Measurements from ENCODE around the gene PSMD7. TPM values are rescaled to one million over a fixed set of nuclear protein-coding genes. Genes with fewer than 3 reads are reported as not detected.

The PSMD7 gene
- total and polyA plus RNA-seq, 10 of the 15 experiments (the other 5 are each of a cell fraction or from before 2014, with no cell fraction given), result 64.3 to 199 (median 100) TPM

DNA sequence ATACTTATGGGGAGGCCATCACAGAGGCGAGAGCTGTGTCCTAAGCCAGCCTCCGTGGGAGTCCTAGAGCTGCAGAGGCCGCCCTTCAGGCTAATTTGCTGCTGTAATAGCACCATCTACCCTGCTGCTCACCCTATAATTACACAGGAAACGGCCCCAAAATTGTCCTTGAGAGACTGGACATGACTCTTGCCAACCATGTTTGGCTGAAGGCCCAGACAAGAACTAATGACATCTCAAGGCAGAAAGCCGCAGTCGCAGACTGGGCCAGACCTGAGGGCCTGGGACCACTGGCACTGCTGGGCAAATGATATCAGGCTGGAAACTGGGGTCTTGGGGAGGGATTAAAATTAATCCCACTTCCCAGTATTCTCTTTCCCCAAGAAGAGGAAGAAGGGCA, 24.1 kb downstream of the PSMD7 start:
- in situ Hi-C loops (cut with MboI), result no loop called here
- Histone ChIP-seq H3K4me1 (ENCODE audit: control insufficient read depth, insufficient read depth, low read length) (no peaks in the 10 kb centered on the region), H3K27ac (ENCODE audit: control insufficient read depth, insufficient read depth) (no peak overlapping the region), H3K9me3 (replicated peaks; ENCODE audit: control insufficient read depth, insufficient read depth, low read length) (no peaks in the 10 kb centered on the region), H3K4me2 (ENCODE audit: control insufficient read depth, insufficient read depth) (no peak overlapping the region), H2AFZ (ENCODE audit: control insufficient read depth, low read depth, low read length) (no peak overlapping the region), H3K27me3 (replicated peaks in 1 of 2; ENCODE audit: control insufficient read depth in 2 of 2, insufficient read depth in 2 of 2, low read length in 1 of 2) (no peaks in the 10 kb centered on the region), H3K79me2 (ENCODE audit: control insufficient read depth, insufficient read depth, low read length) (no peaks in the 10 kb centered on the region), H4K20me1 (ENCODE audit: control insufficient read depth, insufficient read depth) (no peaks in the 10 kb centered on the region), H3K9ac (ENCODE audit: control insufficient read depth, insufficient read depth, low read length) (no peak overlapping the region), H3K4me3 (no peak overlapping the region), H3K36me3 (ENCODE audit: control insufficient read depth in 2 of 2, insufficient read depth in 2 of 2, low read length in 1 of 2) (peaks cover 0 to 4% of the 10 kb centered on the region in 2 experiments; a peak in 2 of 4 replicates)
- CTCF ChIA-PET, result interaction anchor here (1.4 kb wide), 1 partner anchor 12 kb away, joined by 3 read pairs; no protein-coding TSS in a partner anchor
- RAD21 ChIA-PET (ENCODE audit: unreplicated experiment), result no interaction called here
- POLR2A ChIA-PET, result no interaction called here
- SMC1A ChIA-PET (ENCODE audit: uncharacterized antibody, unreplicated experiment), result no interaction called here
- FAIRE-seq, result no peak
- 90% methylated on average over 6 of the region's 6 CpGs for WGBS (ENCODE audit: insufficient coverage, insufficient replicate concordance, low lambda C conversion rate, missing lambda C conversion rate)
- DNase-seq (ENCODE audit: low read depth, low spot score), result no peak
- no peak for ATAC-seq
- BruUV-seq (replicated peaks), result no TSS peak
- intact Hi-C loops (cut with micrococcal nuclease; ENCODE audit: unreplicated experiment), result no loop called here
- TF ChIP-seq HDAC2 (IDR thresholded peaks at IDR 0.05), result no peak
- TF ChIP-seq ZNF24 (IDR thresholded peaks at IDR 0.05), result no peak
- TF ChIP-seq IRF5 (IDR thresholded peaks at IDR 0.05; ENCODE audit: borderline replicate concordance), result no peak
- TF ChIP-seq GABPA (IDR thresholded peaks at IDR 0.05; ENCODE audit: low read depth), result no peak
- no peak for TF ChIP-seq IKZF1 (conservative IDR thresholded peaks at IDR 0.05)
- TF ChIP-seq RCOR1 (conservative IDR thresholded peaks at IDR 0.05; ENCODE audit: low read depth, low read length), result no peak
- no peak for TF ChIP-seq RB1 (IDR thresholded peaks at IDR 0.05; ENCODE audit: borderline replicate concordance)

DNA sequence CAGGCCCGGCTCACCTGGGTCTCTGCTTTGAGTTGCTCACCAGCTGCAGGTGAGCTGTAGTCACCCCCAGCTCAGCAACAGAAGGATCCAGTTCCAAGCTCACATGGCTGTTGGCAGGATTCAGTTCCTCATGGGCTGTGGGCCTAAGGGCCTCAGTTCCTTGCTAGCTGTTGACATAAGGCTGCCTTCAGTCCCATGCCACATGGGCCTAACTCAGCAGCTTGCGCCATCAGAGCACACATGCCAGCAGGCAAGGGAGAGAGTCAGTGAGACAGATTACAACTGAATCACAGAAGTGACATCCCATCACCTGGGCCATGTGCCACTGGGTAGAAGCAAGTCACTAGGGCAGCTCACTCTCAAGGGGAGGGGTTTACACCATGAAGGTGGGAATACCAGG, 24.7 kb downstream of the PSMD7 start:
- no TSS peak for BruUV-seq (replicated peaks)
- Histone ChIP-seq H3K9ac (ENCODE audit: control insufficient read depth, insufficient read depth, low read length) (no peak overlapping the region), H3K79me2 (ENCODE audit: control insufficient read depth, insufficient read depth, low read length) (no peaks in the 10 kb centered on the region), H4K20me1 (ENCODE audit: control insufficient read depth, insufficient read depth) (no peaks in the 10 kb centered on the region), H2AFZ (ENCODE audit: control insufficient read depth, low read depth, low read length) (no peak overlapping the region), H3K9me3 (replicated peaks; ENCODE audit: control insufficient read depth, insufficient read depth, low read length) (no peaks in the 10 kb centered on the region), H3K36me3 (ENCODE audit: control insufficient read depth in 2 of 2, insufficient read depth in 2 of 2, low read length in 1 of 2) (peaks cover 0 to 4% of the 10 kb centered on the region in 2 experiments; a peak in 2 of 4 replicates), H3K4me3 (no peak overlapping the region), H3K27me3 (replicated peaks in 1 of 2; ENCODE audit: control insufficient read depth in 2 of 2, insufficient read depth in 2 of 2, low read length in 1 of 2) (no peaks in the 10 kb centered on the region), H3K4me1 (ENCODE audit: control insufficient read depth, insufficient read depth, low read length) (no peaks in the 10 kb centered on the region), H3K4me2 (ENCODE audit: control insufficient read depth, insufficient read depth) (no peak overlapping the region), H3K27ac (ENCODE audit: control insufficient read depth, insufficient read depth) (no peak overlapping the region)
- POLR2A ChIA-PET, result interaction anchor here (0.7 kb wide), 1 partner anchor 280 kb away, joined by 3 read pairs; no protein-coding TSS in a partner anchor
- CTCF ChIA-PET, result interaction anchor here (1.4 kb wide), 1 partner anchor 13 kb away, joined by 3 read pairs; no protein-coding TSS in a partner anchor
- RAD21 ChIA-PET (ENCODE audit: unreplicated experiment), result no interaction called here
- DNase-seq (ENCODE audit: low read depth, low spot score) (no peak), ATAC-seq (no peak), FAIRE-seq (no peak)
- in situ Hi-C loops (cut with MboI), result no loop called here
- SMC1A ChIA-PET (ENCODE audit: uncharacterized antibody, unreplicated experiment), result no interaction called here
- 100% methylated on average over 2 of the region's 2 CpGs for WGBS (ENCODE audit: insufficient coverage, insufficient replicate concordance, low lambda C conversion rate, missing lambda C conversion rate)
- TF ChIP-seq ZNF207 (IDR thresholded peaks at IDR 0.05; ENCODE audit: borderline replicate concordance) (no peak), POLR2A (IDR thresholded peaks at IDR 0.05; ENCODE audit: low read depth, low read length) (0 out of 2 replicates have a peak, but pooled peaks have one; percentile 14)
- intact Hi-C loops (cut with micrococcal nuclease; ENCODE audit: unreplicated experiment), result no loop called here
